ENCODE data around the gene CCDC88C. TPM values are rescaled to one million over a fixed set of nuclear protein-coding genes. Genes with fewer than 3 reads are reported as not detected.
"Not testable (repeated sequence)": the region's sequence is repeated elsewhere in the genome, so short reads cannot be mapped to it uniquely, and the experiment has no call there.

Gene CCDC88C
- total and polyA plus RNA-seq, 2 donors (not counting 3 experiments of a cell fraction or from before 2014, with no cell fraction given) = 11.4 to 52.1 TPM

DNA sequence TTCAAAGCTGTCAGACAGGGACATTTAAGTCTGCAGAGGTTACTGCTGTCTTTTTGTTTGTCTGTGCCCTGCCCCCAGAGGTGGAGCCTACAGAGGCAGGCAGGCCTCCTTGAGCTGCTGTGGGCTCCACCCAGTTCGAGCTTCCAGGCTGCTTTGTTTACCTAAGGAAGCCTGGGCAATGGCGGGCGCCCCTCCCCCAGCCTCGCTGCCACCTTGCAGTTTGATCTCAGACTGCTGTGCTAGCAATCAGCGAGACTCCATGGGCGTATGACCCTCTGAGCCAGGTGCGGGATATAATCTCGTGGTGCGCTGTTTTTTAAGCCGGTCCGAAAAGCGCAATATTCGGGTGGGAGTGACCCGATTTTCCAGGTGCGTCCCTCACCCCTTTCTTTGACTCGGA lies 18.6 kb upstream of the CCDC88C start:
- H3K79me2 ChIP-seq (ENCODE audit: control insufficient read depth, insufficient read depth, low read length); dilution Hi-C loops (cut with MboI; ENCODE audit: extremely low pct_ligation_motif_present, low sequenced_read_pairs); H3K9me1 ChIP-seq (replicated peaks; ENCODE audit: control insufficient read depth, extremely low read depth, insufficient read depth, low read length); H3K9me3 ChIP-seq (replicated peaks; ENCODE audit: control insufficient read depth, insufficient read depth, low read length); H2AFZ ChIP-seq (ENCODE audit: low read depth, low read length); H4K20me1 ChIP-seq (replicated peaks; ENCODE audit: control insufficient read depth, extremely low read depth, insufficient read depth, low read length); DNase-seq (ENCODE audit: low read depth, low spot score); BruUV-seq (replicated peaks); POLR2A ChIA-PET; H3K9ac ChIP-seq (replicated peaks; ENCODE audit: extremely low read depth, insufficient read depth, low read length); intact Hi-C loops (cut with micrococcal nuclease); H3K27ac ChIP-seq (ENCODE audit: insufficient read depth, low read depth, low read length); H3K36me3 ChIP-seq (ENCODE audit: control insufficient read depth in 2 of 2, extremely low read depth in 1 of 2, insufficient read depth in 2 of 2, low read length in 2 of 2); H3K27me3 ChIP-seq (ENCODE audit: control insufficient read depth in 2 of 2, insufficient read depth in 2 of 2, low read length in 2 of 2); H3K4me2 ChIP-seq (ENCODE audit: insufficient read depth, low read length); H3K4me1 ChIP-seq (ENCODE audit: control insufficient read depth, extremely low read depth, insufficient read depth, low read length); H3K4me3 ChIP-seq (replicated peaks in 1 of 3; ENCODE audit: insufficient read depth in 1 of 3, low read depth in 1 of 3, low read length in 3 of 3); FAIRE-seq; CTCF ChIA-PET: not testable (repeated sequence)

DNA sequence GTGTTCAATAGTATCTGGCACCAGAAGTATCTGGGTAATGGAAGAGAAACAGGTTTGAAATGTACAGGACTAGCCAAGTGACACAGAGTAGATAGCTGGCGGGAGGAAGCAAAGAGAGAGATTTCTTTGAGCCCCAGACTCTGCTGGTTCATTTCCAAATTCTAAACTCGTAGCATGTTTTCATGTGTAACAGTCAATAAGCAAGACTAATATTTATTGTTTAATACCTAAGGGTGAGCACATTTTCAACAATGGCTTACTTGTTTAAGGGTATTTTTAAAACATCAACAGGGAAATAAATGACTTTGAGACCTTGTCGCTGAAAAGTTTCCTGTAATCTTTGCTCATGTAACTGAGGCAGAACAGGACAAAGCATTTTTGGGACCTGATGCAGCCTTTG lies 11.8 kb upstream of the CCDC88C start:
- Histone ChIP-seq H3K9me1 (replicated peaks; ENCODE audit: control insufficient read depth, extremely low read depth, insufficient read depth, low read length) (no peaks in the 10 kb centered on the region), H3K9ac (replicated peaks; ENCODE audit: extremely low read depth, insufficient read depth, low read length) (no peak overlapping the region), H3K27ac (ENCODE audit: insufficient read depth, low read depth, low read length) (no peak overlapping the region), H2AFZ (ENCODE audit: low read depth, low read length) (no peak overlapping the region), H3K79me2 (ENCODE audit: control insufficient read depth, insufficient read depth, low read length) (no peaks in the 10 kb centered on the region), H3K27me3 (ENCODE audit: control insufficient read depth in 2 of 2, insufficient read depth in 2 of 2, low read length in 2 of 2) (no peaks in the 10 kb centered on the region), H3K4me3 (replicated peaks in 1 of 3; ENCODE audit: insufficient read depth in 1 of 3, low read depth in 1 of 3, low read length in 3 of 3) (no peak overlapping the region), H3K4me2 (ENCODE audit: insufficient read depth, low read length) (no peak overlapping the region), H3K36me3 (ENCODE audit: control insufficient read depth in 2 of 2, extremely low read depth in 1 of 2, insufficient read depth in 2 of 2, low read length in 2 of 2) (no peaks in the 10 kb centered on the region), H4K20me1 (replicated peaks; ENCODE audit: control insufficient read depth, extremely low read depth, insufficient read depth, low read length) (no peaks in the 10 kb centered on the region), H3K9me3 (replicated peaks; ENCODE audit: control insufficient read depth, insufficient read depth, low read length) (no peaks in the 10 kb centered on the region), H3K4me1 (ENCODE audit: control insufficient read depth, extremely low read depth, insufficient read depth, low read length) (no peaks in the 10 kb centered on the region)
- no TSS peak for BruUV-seq (replicated peaks)
- POLR2A ChIA-PET = no interaction called here
- CTCF ChIA-PET = interaction anchor here (1.2 kb wide), 3 partner anchors 9 to 106 kb away, joined by 3 to 8 read pairs (median 3); no protein-coding TSS in a partner anchor
- dilution Hi-C loops (cut with MboI; ENCODE audit: extremely low pct_ligation_motif_present, low sequenced_read_pairs) = no loop called here
- TF ChIP-seq POLR2A (IDR thresholded peaks at IDR 0.05; ENCODE audit: low read depth, low read length) (no peak), MYC (IDR thresholded peaks at IDR 0.05; ENCODE audit: low read depth, low read length) (no peak), MAX (IDR thresholded peaks at IDR 0.05; ENCODE audit: insufficient read depth, insufficient read length) (no peak), POLR2AphosphoS5 (IDR thresholded peaks at IDR 0.05; ENCODE audit: insufficient read depth, low read depth, low read length) (no peak), JUN (IDR thresholded peaks at IDR 0.05; ENCODE audit: borderline replicate concordance, insufficient read depth, insufficient read length, low read depth) (no peak), FOS (IDR thresholded peaks at IDR 0.05; ENCODE audit: borderline replicate concordance, insufficient read depth, low read length) (no peak), EZH2 (IDR thresholded peaks at IDR 0.05; ENCODE audit: borderline replicate concordance, low read depth, low read length, severe bottlenecking) (no peak), CTCF (IDR thresholded peaks at IDR 0.05; ENCODE audit: extremely low read depth in 1 of 2, insufficient read depth in 1 of 2, low read depth in 1 of 2, low read length in 2 of 2) (no peak), GATA2 (IDR thresholded peaks at IDR 0.05; ENCODE audit: insufficient read depth, insufficient read length, low read depth, low read length) (no peak)
- FAIRE-seq (no peak), DNase-seq (ENCODE audit: low read depth, low spot score) (no peak)
- intact Hi-C loops (cut with micrococcal nuclease) = no loop called here

DNA sequence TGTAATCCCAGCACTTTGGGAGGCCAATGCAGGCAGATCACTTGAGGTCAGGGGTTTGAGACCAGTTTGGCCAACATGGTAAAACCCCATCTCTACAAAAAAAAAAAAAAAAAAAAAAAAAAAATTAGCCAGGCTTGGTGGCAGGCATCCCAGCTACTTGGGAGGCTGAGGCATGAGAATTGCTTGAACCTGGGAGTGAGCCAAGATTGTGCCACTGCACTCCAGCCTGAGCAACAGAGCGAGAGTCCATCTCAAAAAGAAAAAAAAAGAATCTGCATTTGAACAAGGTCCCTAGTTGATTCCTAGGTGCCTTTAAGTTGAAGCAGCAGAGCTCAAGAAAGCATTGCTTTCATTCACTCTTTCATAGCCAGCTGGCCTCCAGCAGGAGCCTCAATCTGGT lies 11.3 kb upstream of the CCDC88C start:
- FAIRE-seq; H3K79me2 ChIP-seq (ENCODE audit: control insufficient read depth, insufficient read depth, low read length); POLR2A ChIA-PET; H4K20me1 ChIP-seq (replicated peaks; ENCODE audit: control insufficient read depth, extremely low read depth, insufficient read depth, low read length); H3K9ac ChIP-seq (replicated peaks; ENCODE audit: extremely low read depth, insufficient read depth, low read length); H3K27me3 ChIP-seq (ENCODE audit: control insufficient read depth in 2 of 2, insufficient read depth in 2 of 2, low read length in 2 of 2); H3K9me3 ChIP-seq (replicated peaks; ENCODE audit: control insufficient read depth, insufficient read depth, low read length); DNase-seq (ENCODE audit: low read depth, low spot score); H3K4me1 ChIP-seq (ENCODE audit: control insufficient read depth, extremely low read depth, insufficient read depth, low read length); H3K9me1 ChIP-seq (replicated peaks; ENCODE audit: control insufficient read depth, extremely low read depth, insufficient read depth, low read length); H3K27ac ChIP-seq (ENCODE audit: insufficient read depth, low read depth, low read length); H3K4me3 ChIP-seq (replicated peaks in 1 of 3; ENCODE audit: insufficient read depth in 1 of 3, low read depth in 1 of 3, low read length in 3 of 3); BruUV-seq (replicated peaks); H3K36me3 ChIP-seq (ENCODE audit: control insufficient read depth in 2 of 2, extremely low read depth in 1 of 2, insufficient read depth in 2 of 2, low read length in 2 of 2); dilution Hi-C loops (cut with MboI; ENCODE audit: extremely low pct_ligation_motif_present, low sequenced_read_pairs); H2AFZ ChIP-seq (ENCODE audit: low read depth, low read length); H3K4me2 ChIP-seq (ENCODE audit: insufficient read depth, low read length); intact Hi-C loops (cut with micrococcal nuclease): not testable (repeated sequence)
- CTCF ChIA-PET = interaction anchor here (1.2 kb wide), 3 partner anchors 8 to 105 kb away, joined by 3 to 8 read pairs (median 3); no protein-coding TSS in a partner anchor

Data from endothelial cell of umbilical vein (primary cell).